ENCODE measurements around the gene SAMD4B. TPM values are rescaled to one million over a fixed set of nuclear protein-coding genes. Genes with fewer than 3 reads are reported as not detected.

The SAMD4B gene
- total RNA-seq, 6 experiments from 2014 or later: 23.0 to 45.6 (median 31.6) TPM

DNA sequence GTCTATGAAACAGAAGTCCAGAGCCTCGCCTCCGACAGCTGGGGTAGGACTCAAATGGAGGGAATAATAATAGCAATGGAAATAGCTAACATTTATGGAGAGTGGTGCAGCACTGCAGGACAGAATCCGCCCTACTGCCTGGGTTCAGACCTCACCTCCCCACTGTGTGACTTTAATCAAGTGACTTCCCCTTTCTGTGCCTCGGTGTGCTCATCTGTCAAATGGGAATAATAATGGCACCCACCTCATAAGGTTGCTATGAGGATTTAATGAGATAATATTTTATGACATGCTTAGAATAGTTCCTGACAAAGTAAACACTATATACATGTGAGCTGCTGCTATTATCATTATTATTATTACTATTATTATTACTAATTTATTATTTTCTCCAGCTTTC is 24.7 kb upstream of the SAMD4B start:
- intact Hi-C loops (cut with DNase I): loop anchor here in 1 of 2 donors (10.0 kb wide), 1 partner anchor 113 kb away; the partner anchor contains the start of gene SYCN
- WGBS (ENCODE audit: insufficient coverage, low coverage, low lambda C conversion rate, missing lambda C conversion rate): 78% methylated on average over 3 of the region's 4 CpGs
- H3K9me3 ChIP-seq: no peaks in the 10 kb centered on the region
- ATAC-seq: no peak
- H3K4me1 ChIP-seq: no peaks in the 10 kb centered on the region
- H3K27me3 ChIP-seq: no peaks in the 10 kb centered on the region
- H3K4me3 ChIP-seq: no peak overlapping the region
- TF ChIP-seq POLR2A (IDR thresholded peaks at IDR 0.05): no peak
- TF ChIP-seq, protein P1, sequence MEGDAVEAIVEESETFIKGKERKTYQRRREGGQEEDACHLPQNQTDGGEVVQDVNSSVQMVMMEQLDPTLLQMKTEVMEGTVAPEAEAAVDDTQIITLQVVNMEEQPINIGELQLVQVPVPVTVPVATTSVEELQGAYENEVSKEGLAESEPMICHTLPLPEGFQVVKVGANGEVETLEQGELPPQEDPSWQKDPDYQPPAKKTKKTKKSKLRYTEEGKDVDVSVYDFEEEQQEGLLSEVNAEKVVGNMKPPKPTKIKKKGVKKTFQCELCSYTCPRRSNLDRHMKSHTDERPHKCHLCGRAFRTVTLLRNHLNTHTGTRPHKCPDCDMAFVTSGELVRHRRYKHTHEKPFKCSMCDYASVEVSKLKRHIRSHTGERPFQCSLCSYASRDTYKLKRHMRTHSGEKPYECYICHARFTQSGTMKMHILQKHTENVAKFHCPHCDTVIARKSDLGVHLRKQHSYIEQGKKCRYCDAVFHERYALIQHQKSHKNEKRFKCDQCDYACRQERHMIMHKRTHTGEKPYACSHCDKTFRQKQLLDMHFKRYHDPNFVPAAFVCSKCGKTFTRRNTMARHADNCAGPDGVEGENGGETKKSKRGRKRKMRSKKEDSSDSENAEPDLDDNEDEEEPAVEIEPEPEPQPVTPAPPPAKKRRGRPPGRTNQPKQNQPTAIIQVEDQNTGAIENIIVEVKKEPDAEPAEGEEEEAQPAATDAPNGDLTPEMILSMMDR (IDR thresholded peaks at IDR 0.05): no peak
- no peaks in the 10 kb centered on the region for H3K36me3 ChIP-seq
- no peak for DNase-seq
- no peak overlapping the region for H3K27ac ChIP-seq

DNA sequence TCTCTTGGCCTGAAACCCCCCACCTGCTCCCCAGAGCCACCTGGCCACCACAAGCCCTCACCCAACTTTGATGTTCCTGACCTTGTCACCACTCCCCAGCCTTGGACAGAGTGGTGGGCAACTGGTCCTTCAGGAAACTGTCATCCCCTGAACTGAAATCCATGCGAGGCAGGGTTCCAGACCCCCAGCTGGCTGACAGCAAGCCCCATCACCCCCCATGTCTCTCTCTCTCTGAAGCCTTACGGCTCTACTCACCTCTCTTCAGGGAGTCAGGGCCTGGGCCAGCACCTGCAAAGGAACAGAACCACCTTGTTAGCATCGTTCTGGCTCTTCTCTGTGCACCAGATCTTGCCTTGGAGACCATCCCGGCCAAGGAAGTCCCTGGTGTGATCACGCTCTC is 24.1 kb upstream of the SAMD4B start:
- DNase-seq (no peak), ATAC-seq (no peak)
- H3K4me3 ChIP-seq: no peak overlapping the region
- H3K36me3 ChIP-seq: no peaks in the 10 kb centered on the region
- intact Hi-C loops (cut with DNase I): loop anchor here in 1 of 2 donors (10.0 kb wide), 1 partner anchor 113 kb away; the partner anchor contains the start of gene SYCN
- no peaks in the 10 kb centered on the region for H3K9me3 ChIP-seq
- no peaks in the 10 kb centered on the region for H3K27me3 ChIP-seq
- 100% methylated on average over 2 of the region's 5 CpGs for WGBS (ENCODE audit: insufficient coverage, low coverage, low lambda C conversion rate, missing lambda C conversion rate)
- no peak overlapping the region for H3K27ac ChIP-seq
- no peaks in the 10 kb centered on the region for H3K4me1 ChIP-seq
- no peak for TF ChIP-seq POLR2A (IDR thresholded peaks at IDR 0.05)
- TF ChIP-seq, protein P1 (IDR thresholded peaks at IDR 0.05): no peak

DNA sequence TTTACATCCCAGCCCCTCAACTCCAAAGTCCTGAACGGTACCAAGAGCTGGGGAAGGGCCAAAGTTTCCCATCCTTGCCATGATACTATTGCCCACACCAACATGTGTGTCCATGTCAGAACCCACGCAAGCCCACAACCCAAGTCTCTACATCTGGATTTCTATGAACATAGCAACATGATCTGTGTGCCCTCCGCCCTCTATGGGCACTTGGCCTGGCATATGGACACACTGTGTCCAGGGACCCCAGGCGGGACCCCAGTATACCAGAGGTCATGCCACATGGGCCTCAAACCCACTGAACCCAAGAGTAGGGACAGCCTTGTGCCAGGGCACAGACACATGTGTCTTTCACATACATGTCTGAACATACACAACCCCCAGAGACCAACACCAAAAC is 23.5 kb upstream of the SAMD4B start:
- no peak for ATAC-seq
- no peak for DNase-seq

DNA sequence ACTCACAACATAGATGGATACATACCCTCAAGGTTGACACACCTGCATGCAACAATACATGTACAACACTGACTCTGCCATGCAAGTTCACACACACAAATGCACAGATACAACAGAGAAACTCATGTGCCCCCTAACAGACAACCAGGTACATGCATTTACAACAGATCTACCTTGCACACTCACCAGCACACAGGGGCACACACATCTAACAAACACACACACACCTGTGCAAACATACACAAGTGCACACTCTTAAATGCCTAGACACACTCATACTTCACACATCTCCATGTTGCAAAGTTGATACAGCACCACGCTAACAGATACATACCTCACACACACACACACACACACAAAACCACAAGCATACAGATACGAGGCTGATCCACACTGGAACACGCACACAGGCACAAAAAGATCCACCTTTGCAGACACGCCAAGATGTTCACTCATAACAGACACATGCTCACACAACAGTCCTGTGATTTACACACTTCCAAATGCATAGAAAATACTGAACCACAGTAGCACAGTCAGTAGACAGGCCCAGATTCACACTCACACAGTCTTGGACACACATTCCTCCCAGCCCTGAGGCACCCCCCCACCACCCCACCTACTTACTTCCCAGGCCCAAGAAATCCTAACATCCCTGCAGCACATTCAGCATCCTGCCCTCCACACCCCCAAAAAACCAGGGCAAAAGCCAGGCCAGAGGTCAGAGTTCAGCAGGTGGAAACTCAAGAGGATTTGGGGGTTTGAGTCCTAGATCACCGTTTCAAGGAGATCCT is 22.9 kb upstream of the SAMD4B start:
- Histone ChIP-seq H3K4me1 (no peaks in the 10 kb centered on the region), H3K4me3 (no peak overlapping the region), H3K27ac (no peak overlapping the region), H3K9me3 (no peaks in the 10 kb centered on the region), H3K27me3 (no peaks in the 10 kb centered on the region), H3K36me3 (no peaks in the 10 kb centered on the region)
- TF ChIP-seq, protein P1 (IDR thresholded peaks at IDR 0.05): no peak
- TF ChIP-seq POLR2A (IDR thresholded peaks at IDR 0.05): no peak
- no peak for DNase-seq
- intact Hi-C loops (cut with DNase I): loop anchor here in 1 of 2 donors (10.0 kb wide), 1 partner anchor 114 kb away; the partner anchor contains the start of gene SYCN
- ATAC-seq: no peak
- WGBS (ENCODE audit: insufficient coverage, low coverage, low lambda C conversion rate, missing lambda C conversion rate): 87% methylated on average over 4 of the region's 5 CpGs

More for the DNA sequence above, 23.5 kb upstream of the SAMD4B start:
- intact Hi-C loops (cut with DNase I): loop anchor here in 1 of 2 donors (10.0 kb wide), 1 partner anchor 114 kb away; the partner anchor contains the start of gene SYCN
- Histone ChIP-seq H3K36me3 (no peaks in the 10 kb centered on the region), H3K9me3 (no peaks in the 10 kb centered on the region), H3K4me1 (no peaks in the 10 kb centered on the region), H3K27ac (no peak overlapping the region), H3K4me3 (no peak overlapping the region), H3K27me3 (no peaks in the 10 kb centered on the region)
- TF ChIP-seq, protein P1 (IDR thresholded peaks at IDR 0.05): no peak
- TF ChIP-seq POLR2A (IDR thresholded peaks at IDR 0.05): no peak
- WGBS (ENCODE audit: insufficient coverage, low coverage, low lambda C conversion rate, missing lambda C conversion rate): 89% methylated on average over 3 of the region's 4 CpGs
